Lung (tissue), 12 donors: ENCODE data around the gene GSTA4. TPM values are rescaled to one million over a fixed set of nuclear protein-coding genes. Genes with fewer than 3 reads are reported as not detected.

Experiments used
- ATAC-seq: fragments of 200-7000 bp; cut with Tn5 transposase; one replicate; pipeline ENCODE4 v1.9.1; 2020; ENCODE audit warnings: moderate number of reproducible peaks; ENCODE audit not compliant: insufficient read depth, low FRiP score
- DNase-seq, 3 donors: peaks; one replicate each; pipeline ENCODE4 v3.0.0-alpha.2; 2013 to 2017
- H3K27ac ChIP-seq, 2 donors: one replicate each; pipeline ENCODE4 v1.5.1; 2013; ENCODE audit warnings: mild to moderate bottlenecking in 2 of 2, moderate library complexity in 2 of 2, control low read depth in 1 of 2, inconsistent platforms in 1 of 2, low read depth in 1 of 2, low read length in 1 of 2
- H3K27me3 ChIP-seq, 3 donors: one replicate each; pipeline ENCODE4 v1.5.1; 2013; ENCODE audit warnings: low read length in 2 of 3; ENCODE audit not compliant: control insufficient read depth in 3 of 3, insufficient read depth in 3 of 3
- H3K36me3 ChIP-seq, 4 donors: one replicate each; pipeline ENCODE4 v1.5.1; 2013; ENCODE audit warnings: low read length in 4 of 4, mild to moderate bottlenecking in 1 of 4, moderate library complexity in 1 of 4; ENCODE audit not compliant: control insufficient read depth in 4 of 4, insufficient read depth in 4 of 4
- H3K4me1 ChIP-seq, 5 donors: one replicate each; pipeline ENCODE4 v1.5.1; 2013; ENCODE audit warnings: low read length in 5 of 5, mild to moderate bottlenecking in 2 of 5, moderate library complexity in 1 of 5; ENCODE audit not compliant: control insufficient read depth in 5 of 5, insufficient read depth in 5 of 5
- H3K4me3 ChIP-seq: one replicate; pipeline ENCODE4 v1.5.1; 2013; ENCODE audit warnings: mild to moderate bottlenecking, control low read depth, moderate library complexity
- H3K9ac ChIP-seq, 2 donors: one replicate each; pipeline ENCODE4 v1.5.1; 2013; ENCODE audit warnings: low read length in 2 of 2, control low read depth in 1 of 2; ENCODE audit not compliant: insufficient read depth in 1 of 2
- H3K9me3 ChIP-seq, 4 donors: one replicate each; pipeline ENCODE4 v1.5.1; 2013; ENCODE audit warnings: low read length in 3 of 4, mild to moderate bottlenecking in 1 of 4, moderate library complexity in 1 of 4; ENCODE audit not compliant: control insufficient read depth in 4 of 4, insufficient read depth in 3 of 4
- WGBS, 2 donors: extraction: QIAGEN DNeasy Blood & Tissue Kit; methylation state at CpG; one replicate each; pipeline ENCODE4 v1.1.7; 2013; 5-methylcytosine and 5-hydroxymethylcytosine counted together
- polyA plus RNA-seq, 2 donors: library from polyadenylated mRNA; stranded (reverse); fragments of 200-250 nt; gene quantifications; one replicate each; pipeline ENCODE4 v1.2.1, GENCODE V29; 2013
- total RNA-seq, 2 donors: library from RNA; depleted of rRNA in 1 of 2; stranded (reverse); fragments of >200 nt in 1 of 2; gene quantifications; one replicate each; pipeline ENCODE4 v1.2.1, GENCODE V29; 2014 to 2021
- TF ChIP-seq, protein P1 (sequence below): IDR thresholded peaks from 2 replicates; pipeline ENCODE4 v1.5.1; 2012; ENCODE audit warnings: mild to moderate bottlenecking; ENCODE audit errors: control extremely low read depth, extremely low read depth
- donor health status: control.
- donor health status: control.
- donor health status: Bipolar disorder and iron deficiency.
- donor health status: healthy.
- donor health status: DM: yes; HTN: yes; CAD: no.

GSTA4 gene
- total and polyA plus RNA-seq, 4 donors, result 46.0 to 115 (median 89.2) TPM

DNA sequence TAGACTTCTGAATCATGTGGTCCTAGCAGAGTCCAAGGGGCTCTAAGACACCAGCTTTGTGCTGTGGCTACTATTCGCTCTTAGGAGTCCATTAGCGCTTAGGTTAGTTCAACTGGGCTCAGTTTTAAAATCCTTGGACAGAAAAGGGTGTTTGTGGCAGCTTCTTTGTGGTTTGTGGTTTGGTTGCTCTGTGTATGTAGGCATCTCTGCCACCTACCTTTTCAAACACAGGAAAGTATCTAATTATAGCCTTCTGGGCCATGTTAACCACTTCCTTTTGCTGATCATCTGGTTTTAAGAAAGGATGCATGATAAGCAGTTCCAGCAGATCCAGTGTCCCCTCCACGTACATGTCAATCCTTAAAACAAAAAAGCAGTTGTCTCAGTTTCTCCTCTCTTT lies 10.8 kb downstream of the GSTA4 start:
- WGBS, 2 donors, result 27 to 62% methylated on average over 3 of the region's 3 CpGs
- Histone ChIP-seq H3K4me3 (no peak overlapping the region), H3K9ac (no peak overlapping the region), H3K27ac (no peak overlapping the region), H3K9me3 (no peaks in the 10 kb centered on the region), H3K4me1 (peaks cover 0 to 17% (median 0%) of the 10 kb centered on the region in 5 donors), H3K27me3 (no peaks in the 10 kb centered on the region), H3K36me3 (peaks cover 7 to 40% (median 19%) of the 10 kb centered on the region in 4 donors)
- TF ChIP-seq, protein P1, sequence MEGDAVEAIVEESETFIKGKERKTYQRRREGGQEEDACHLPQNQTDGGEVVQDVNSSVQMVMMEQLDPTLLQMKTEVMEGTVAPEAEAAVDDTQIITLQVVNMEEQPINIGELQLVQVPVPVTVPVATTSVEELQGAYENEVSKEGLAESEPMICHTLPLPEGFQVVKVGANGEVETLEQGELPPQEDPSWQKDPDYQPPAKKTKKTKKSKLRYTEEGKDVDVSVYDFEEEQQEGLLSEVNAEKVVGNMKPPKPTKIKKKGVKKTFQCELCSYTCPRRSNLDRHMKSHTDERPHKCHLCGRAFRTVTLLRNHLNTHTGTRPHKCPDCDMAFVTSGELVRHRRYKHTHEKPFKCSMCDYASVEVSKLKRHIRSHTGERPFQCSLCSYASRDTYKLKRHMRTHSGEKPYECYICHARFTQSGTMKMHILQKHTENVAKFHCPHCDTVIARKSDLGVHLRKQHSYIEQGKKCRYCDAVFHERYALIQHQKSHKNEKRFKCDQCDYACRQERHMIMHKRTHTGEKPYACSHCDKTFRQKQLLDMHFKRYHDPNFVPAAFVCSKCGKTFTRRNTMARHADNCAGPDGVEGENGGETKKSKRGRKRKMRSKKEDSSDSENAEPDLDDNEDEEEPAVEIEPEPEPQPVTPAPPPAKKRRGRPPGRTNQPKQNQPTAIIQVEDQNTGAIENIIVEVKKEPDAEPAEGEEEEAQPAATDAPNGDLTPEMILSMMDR, result no peak
- DNase-seq (no peak), ATAC-seq (no peak)

DNA sequence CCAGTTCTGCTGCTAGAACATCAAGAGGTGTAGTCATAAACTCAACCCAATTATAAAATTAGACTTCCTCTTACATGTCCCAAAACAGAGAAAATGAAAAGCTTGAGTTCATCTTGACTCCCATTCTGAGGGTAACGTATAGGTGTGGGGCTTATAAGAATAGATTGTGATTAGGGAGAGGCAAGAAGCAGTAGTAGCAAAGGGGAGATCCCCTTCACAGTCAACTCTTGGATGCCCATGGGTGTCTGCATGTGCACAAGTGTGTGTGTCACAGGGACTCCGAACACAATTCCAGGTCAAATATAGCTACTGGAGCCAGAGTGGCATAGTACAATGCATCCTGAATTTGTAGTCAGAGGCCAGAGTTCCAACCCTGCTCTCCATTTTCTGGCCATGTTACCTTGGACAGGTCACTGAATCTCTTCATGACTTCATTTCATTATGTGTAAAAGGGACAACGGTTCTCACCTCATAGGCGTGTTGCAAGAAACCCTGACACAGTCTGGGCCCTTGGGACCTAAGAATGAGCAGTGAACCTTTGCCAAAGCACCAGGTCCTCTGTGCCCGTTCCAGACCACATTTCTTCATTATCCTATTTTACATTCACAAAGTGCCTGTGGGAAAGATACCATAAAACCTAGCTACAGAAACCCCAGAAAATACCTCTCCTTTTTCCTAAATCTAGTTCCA lies 11.8 kb downstream of the GSTA4 start:
- Histone ChIP-seq H3K27ac (no peak overlapping the region), H3K4me3 (no peak overlapping the region), H3K27me3 (no peaks in the 10 kb centered on the region), H3K36me3 (peaks cover 7 to 35% (median 19%) of the 10 kb centered on the region in 4 donors), H3K4me1 (peaks cover 0 to 21% (median 0%) of the 10 kb centered on the region in 5 donors), H3K9me3 (no peaks in the 10 kb centered on the region), H3K9ac (no peak overlapping the region)
- TF ChIP-seq, protein P1, result no peak
- no peak for DNase-seq
- 87 to 95% methylated on average over 5 of the region's 5 CpGs for WGBS, 2 donors
- no peak for ATAC-seq

DNA sequence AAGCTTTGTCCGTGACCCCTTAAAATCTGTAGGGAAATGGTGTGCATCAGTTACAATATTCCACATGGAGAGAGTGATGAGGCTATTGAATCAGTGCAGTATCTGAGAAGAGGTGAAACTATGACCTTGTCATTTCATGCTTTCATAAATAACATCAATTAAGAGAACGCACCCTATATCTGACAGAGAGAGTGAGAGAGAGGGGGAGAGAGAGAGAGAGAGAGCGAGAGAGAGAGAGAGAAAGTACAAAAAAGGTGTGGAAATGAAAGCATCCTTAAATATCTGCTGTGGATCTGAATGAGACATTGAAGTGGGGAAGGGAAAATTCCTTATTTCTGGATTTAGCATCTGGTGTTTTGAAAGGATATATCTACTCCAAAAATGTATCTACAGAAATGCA lies 12.4 kb downstream of the GSTA4 start:
- peaks cover 7 to 35% (median 19%) of the 10 kb centered on the region in 4 donors for H3K36me3 ChIP-seq
- 96 to 97% methylated on average over 3 of the region's 3 CpGs for WGBS, 2 donors
- H3K4me3 ChIP-seq, result no peak overlapping the region
- H3K9ac ChIP-seq, result no peak overlapping the region
- no peaks in the 10 kb centered on the region for H3K9me3 ChIP-seq
- no peak for ATAC-seq
- no peaks in the 10 kb centered on the region for H3K27me3 ChIP-seq
- H3K27ac ChIP-seq, result no peak overlapping the region
- TF ChIP-seq, protein P1, result no peak
- H3K4me1 ChIP-seq, result peaks cover 0 to 21% (median 0%) of the 10 kb centered on the region in 5 donors
- DNase-seq, result no peak
